Thoracic aorta endothelial cell (primary cell): ENCODE results near the gene C1orf56. TPM values are rescaled to one million over a fixed set of nuclear protein-coding genes. Genes with fewer than 3 reads are reported as not detected.
A peak's percentile ranks its signal among the peaks of the same experiment; 100 is the strongest.

Experiments
- small RNA-seq: library from RNA; depleted of rRNA; stranded (forward); fragments of <200 nt; gene quantifications from one replicate; pipeline ENCODE3, GENCODE V24; 2012
- total RNA-seq: library from RNA; depleted of rRNA; stranded (reverse); fragments of >200 nt; gene quantifications from 2 replicates; pipeline ENCODE4 v1.2.3, GENCODE V29; 2012

C1orf56 gene, protein sequence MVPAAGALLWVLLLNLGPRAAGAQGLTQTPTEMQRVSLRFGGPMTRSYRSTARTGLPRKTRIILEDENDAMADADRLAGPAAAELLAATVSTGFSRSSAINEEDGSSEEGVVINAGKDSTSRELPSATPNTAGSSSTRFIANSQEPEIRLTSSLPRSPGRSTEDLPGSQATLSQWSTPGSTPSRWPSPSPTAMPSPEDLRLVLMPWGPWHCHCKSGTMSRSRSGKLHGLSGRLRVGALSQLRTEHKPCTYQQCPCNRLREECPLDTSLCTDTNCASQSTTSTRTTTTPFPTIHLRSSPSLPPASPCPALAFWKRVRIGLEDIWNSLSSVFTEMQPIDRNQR
- total RNA-seq: 1.7 and 2.9 TPM in 2 replicates

DNA sequence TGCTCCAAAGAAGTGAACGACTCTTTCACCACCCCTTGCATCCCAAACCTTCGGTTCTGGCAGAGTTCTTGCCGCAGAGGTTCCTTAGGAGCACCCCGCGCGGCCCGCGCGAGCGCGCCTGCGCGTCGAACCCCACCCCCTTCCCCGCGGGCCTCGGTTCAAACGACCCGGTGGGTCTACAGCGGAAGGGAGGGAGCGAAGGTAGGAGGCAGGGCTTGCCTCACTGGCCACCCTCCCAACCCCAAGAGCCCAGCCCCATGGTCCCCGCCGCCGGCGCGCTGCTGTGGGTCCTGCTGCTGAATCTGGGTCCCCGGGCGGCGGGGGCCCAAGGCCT, at the start of gene C1orf56:
Gene C1orf56, plus strand, starts transcription at position 161 of the 334 bp plus-strand sequence. Its CDS starts 97 bp downstream, at position 258.

DNA sequence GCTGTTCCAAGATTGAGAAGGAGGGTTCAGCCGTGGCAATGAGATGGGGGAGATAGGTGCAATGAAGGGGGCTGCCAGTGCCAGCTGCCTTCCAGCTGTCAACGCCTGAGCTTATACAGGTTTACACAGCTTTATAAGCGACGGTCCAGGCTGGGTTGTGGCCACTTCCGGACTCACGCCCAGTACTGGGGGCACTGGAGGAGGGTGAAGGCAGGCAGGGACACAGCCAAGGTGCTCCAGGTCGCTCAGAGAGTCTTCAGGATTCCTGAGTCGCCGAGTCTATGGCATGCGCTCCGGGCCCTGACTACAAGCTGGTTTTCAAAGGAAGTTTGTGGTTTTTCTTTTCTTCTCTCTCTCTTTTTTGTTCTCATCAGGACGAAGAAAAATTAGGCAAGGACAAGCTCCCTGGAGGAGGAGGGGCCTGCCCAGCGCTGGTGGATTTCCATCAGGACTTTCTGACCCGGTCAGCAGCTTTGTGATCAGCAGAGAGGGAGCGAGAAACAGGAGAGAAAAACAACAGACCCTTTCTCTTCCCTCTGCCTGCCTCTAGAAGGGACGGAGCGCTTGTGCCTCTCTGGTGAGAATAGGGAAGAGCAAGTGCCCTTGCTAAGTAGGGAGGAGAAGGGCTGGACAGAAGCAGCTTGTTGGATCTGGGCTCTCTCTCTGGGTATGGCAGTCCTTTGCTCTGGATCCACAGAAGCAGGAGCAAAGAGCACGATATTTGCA, 41.1 kb upstream of the C1orf56 start, which contains the start of gene MINDY1:
Gene MINDY1, minus strand, starts transcription at position 576 of the 726 bp plus-strand sequence. CDS start 4,285 bp downstream, outside the sequence.

DNA sequence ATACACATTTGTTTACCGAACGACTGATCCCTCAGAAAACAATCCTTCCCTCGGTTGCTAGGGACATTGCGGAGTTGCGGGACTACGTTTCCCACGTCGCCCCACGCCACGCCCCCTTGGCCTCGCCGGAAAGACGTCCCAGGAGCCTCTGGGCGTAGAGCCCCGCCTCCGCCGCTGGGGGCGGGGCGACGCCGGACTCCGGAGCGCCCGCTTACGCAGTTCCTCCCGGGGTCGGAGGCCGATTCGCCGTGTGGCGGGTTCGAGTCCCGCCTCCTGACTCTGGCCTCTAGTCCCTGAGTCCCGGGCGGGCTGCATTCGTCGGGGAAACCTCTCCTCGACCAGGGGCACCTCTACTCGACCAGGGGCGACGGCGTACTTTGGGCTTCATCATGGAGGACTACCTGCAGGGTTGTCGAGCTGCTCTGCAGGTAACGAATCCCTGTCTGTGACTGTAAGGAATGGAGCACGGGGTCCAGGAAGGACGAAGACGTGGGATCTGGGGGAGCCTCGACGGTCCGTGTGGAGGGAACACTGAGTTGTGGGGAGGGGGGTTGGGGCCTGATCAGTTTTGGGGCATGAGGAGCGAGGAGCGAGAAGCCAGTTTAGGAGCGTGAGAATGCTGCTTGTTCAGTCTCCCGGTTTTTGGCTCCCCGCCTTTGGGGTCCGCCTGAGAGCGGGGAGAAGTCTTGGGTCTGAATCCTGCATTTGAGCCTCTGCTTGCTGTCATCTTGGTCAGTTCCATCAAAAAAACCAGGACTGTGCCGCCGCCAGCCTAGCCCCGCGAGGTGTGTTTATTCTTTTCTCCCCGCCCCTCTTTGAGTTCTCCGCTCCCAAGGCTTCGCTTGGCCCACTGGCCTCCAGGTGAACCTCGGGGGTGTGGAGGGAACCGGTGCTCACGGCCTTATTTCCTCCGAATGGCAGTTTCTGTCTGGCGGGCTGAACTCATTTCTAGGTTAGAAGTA, 39.0 kb upstream of the C1orf56 start, which contains the start of gene PRUNE1:
Gene PRUNE1, plus strand, starts transcription at position 206 of the 962 bp plus-strand sequence. Its CDS starts 184 bp downstream, at position 390.

DNA sequence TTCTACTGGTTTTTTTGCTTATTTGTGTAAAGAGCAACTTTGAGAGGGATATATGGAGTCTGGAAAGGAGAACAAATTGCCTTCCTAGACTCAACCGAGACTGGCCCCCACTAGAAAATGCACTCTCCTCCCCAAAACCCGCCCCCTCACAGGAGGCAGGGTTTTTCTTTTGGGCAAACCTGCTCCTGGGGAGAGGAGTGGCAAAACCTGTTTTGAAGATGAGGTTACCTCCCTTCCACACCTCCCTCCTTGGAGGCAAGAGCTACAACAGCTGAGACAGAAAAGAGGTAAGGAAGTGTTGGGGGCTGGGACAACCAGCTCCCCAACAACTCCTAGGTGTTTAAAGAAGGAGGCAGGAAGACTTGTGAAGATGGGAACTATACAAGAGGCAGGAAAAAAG, 11.2 kb upstream of the C1orf56 start, which contains the start of gene BNIPL:
Gene BNIPL, plus strand, starts transcription at position 231 of the 400 bp plus-strand sequence. Its CDS starts 140 bp downstream, at position 371.

DNA sequence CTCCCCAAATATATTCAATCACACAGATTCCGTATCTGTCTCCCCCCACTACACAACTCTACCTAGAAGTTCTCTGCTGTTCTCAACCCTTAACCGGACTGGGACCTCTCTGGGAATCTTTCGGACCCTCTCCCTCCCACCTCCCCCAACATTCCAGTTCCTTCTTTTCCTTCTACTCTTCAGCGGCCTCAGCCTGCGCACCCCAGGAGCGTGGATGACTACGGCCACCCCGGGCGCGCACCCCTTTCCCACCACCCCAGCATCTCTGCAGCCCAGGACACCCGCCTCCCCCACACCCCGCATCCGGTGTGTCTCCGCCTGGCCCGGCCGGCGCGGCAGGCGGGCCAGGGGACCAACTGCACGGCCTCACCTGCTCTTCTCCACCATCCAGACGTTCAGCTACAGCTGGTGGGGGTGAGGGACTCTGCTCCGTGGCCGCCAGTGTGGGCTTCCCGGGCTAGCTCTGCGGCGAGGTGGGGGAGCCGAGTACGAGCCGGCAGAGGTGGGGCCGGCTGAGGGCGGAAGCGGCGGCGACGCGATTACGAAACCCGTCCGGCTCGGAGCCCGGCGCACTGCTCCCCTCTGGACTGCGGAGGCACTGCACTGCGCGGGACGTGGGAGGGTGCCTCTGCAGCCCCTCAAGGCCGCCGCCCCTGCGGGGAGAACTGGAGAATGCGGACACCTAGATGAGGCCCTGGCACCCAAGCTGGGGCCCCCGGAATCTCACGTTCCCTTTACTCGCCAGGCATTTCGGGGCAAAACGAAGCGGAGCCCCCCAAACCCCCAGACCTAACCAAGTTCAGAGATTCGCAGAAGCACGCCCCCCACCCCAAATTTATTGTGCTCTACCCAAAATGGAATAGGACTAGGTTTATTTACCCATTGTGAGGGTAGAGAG, 11.8 kb downstream of the C1orf56 start, which contains the start of gene CDC42SE1:
Gene CDC42SE1, minus strand, starts transcription at position 514 of the 898 bp plus-strand sequence. CDS start 3,892 bp downstream, outside the sequence.

DNA sequence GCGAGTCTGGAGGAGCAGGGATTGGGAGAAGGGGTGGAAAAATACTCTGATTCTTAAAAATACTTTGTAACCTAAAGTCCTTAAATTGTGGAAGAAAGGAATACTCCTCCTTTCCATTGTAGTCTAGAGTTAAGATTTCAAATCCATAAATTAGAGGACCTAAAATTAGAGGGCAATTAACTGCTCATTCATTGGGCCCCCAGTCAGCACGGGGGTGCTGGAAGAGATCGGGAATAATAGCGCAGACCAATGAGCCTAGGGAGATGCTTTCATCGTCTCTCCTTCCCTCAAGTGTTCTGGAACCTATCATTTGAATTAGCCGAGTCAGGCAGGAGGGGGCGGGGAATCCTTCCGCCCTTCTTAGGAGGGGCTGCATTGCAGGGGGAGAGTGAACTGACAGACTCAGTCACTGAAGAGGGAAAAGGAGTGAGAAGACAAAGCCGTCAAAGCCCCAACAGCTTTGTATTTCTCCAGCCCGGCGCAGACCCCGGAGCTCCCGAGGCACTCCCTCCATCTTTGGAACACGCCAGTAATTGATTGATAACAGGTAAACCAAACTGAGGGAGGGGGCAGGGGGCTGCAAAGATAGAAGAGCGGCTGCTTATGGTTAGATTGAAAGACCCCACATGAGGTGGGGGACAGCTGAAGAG, 12.6 kb downstream of the C1orf56 start, which contains the start of gene MLLT11:
Gene MLLT11, plus strand, starts transcription at position 391 of the 650 bp plus-strand sequence. CDS start 6,828 bp downstream, outside the sequence.

DNA sequence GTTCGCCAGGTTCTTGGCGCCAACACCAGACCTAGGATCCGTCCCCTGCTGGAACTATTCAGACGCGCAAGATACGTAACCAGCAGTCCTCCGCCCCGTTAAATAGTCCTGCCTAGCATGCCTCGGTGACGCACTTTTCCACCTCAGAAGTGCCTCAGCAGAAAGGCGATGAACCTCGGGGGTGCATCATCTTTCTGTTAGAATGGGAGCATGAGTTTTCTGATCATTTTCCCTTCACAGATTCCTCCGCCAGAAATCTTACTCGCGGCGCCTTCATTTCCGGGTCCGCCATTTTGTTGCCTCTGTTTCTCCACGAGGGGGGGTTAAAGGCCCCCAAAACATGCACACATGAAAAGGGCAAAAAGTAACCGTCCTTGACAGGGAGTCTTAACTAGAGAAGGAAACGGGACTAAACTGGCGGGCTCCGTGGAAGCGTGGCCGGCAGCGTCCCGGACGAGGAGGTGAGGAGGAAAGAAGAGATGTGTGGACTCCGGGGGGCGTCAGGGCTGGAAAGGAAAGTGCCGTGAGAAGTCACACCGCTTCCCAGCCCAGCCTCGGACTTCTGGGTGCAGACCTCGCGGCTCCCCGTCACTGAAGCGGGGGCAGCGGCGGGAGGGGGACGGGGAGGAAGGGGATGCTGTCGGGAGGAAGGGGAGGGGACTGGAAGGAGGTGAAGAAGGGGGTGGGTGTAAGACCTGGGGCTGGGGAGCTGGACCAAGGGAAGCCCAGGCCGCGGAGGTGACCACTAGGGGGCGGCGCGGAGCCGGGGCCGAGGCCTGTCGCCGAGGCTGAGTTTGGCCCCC, 23.1 kb downstream of the C1orf56 start, which contains the start of gene GABPB2:
Gene GABPB2, plus strand, starts transcription at position 288 of the 803 bp plus-strand sequence. CDS start 17,429 bp downstream, outside the sequence.

Small RNAs within 50 kb of the gene (small RNA-seq; reads per million reads assigned to genes)
- 2.0 reads per million, percentile 48 among the genes with 10 or more reads in this experiment for gene RNU6-884P

Other genes with a start within 250 kb of the C1orf56 start
- gene CTSK, start 239.5 kb upstream of the C1orf56 start, total RNA-seq: 5.9 and 26.6 TPM in 2 replicates
- gene ARNT, start 171.2 kb upstream of the C1orf56 start, total RNA-seq: 37.0 and 37.4 TPM in 2 replicates
- not detected in 2 replicates for gene CTXND2, start 160.6 kb upstream of the C1orf56 start, total RNA-seq
- 36.7 and 39.6 TPM in 2 replicates for gene SETDB1, start 121.4 kb upstream of the C1orf56 start, total RNA-seq
- 91.1 and 125 TPM in 2 replicates for gene CERS2, start 72.9 kb upstream of the C1orf56 start, total RNA-seq
- gene ANXA9, start 65.5 kb upstream of the C1orf56 start, total RNA-seq: not detected in 2 replicates
- 8.8 and 13.3 TPM in 2 replicates for gene MINDY1, start 40.8 kb upstream of the C1orf56 start, total RNA-seq
- gene PRUNE1, start 39.3 kb upstream of the C1orf56 start, total RNA-seq: 8.0 and 8.7 TPM in 2 replicates
- gene BNIPL, start 11.2 kb upstream of the C1orf56 start, total RNA-seq: 0.13 and 0.36 TPM in 2 replicates
- gene CDC42SE1, start 11.9 kb downstream of the C1orf56 start, total RNA-seq: 78.6 and 80.0 TPM in 2 replicates
- gene MLLT11, start 12.6 kb downstream of the C1orf56 start, total RNA-seq: 7.5 and 11.7 TPM in 2 replicates
- 7.0 and 7.5 TPM in 2 replicates for gene GABPB2, start 23.0 kb downstream of the C1orf56 start, total RNA-seq
- 15.5 and 16.6 TPM in 2 replicates for gene SEMA6C, start 98.9 kb downstream of the C1orf56 start, total RNA-seq
- not detected in 2 replicates for gene TNFAIP8L2, start 108.9 kb downstream of the C1orf56 start, total RNA-seq
- 4.8 and 5.3 TPM in 2 replicates for gene LYSMD1, start 118.2 kb downstream of the C1orf56 start, total RNA-seq
- 27.0 and 29.0 TPM in 2 replicates for gene SCNM1, start 118.4 kb downstream of the C1orf56 start, total RNA-seq
- 0.53 TPM in 1 of 2 replicates, not detected in the other for gene TMOD4, start 128.2 kb downstream of the C1orf56 start, total RNA-seq
- 40.4 and 46.2 TPM in 2 replicates for gene VPS72, start 142.4 kb downstream of the C1orf56 start, total RNA-seq
- 75.6 and 77.0 TPM in 2 replicates for gene PIP5K1A, start 150.8 kb downstream of the C1orf56 start, total RNA-seq
- 122 and 124 TPM in 2 replicates for gene PSMD4, start 207.0 kb downstream of the C1orf56 start, total RNA-seq
- 9.8 and 11.3 TPM in 2 replicates for gene ZNF687, start 234.5 kb downstream of the C1orf56 start, total RNA-seq